Neural cell (in vitro differentiated cells): ENCODE measurements around the gene ZSCAN2. TPM values are rescaled to one million over a fixed set of nuclear protein-coding genes. Genes with fewer than 3 reads are reported as not detected.

Experiments
- H2AFZ ChIP-seq: fragments of 200-600, 300-800 bp; sonication (generic), shearing (Covaris generic); 2 replicates; pipeline ENCODE4 v1.6.0; 2014; ENCODE audit warnings: low read depth, mild to moderate bottlenecking, antibody characterized with exemption, low read length, moderate library complexity
- H3F3A ChIP-seq: fragments of 200-600 bp; shearing (Covaris generic); 2 replicates; pipeline ENCODE4 v1.6.1; 2016; ENCODE audit warnings: mild to moderate bottlenecking, moderate library complexity, mixed read lengths, antibody characterized with exemption, low read length; ENCODE audit not compliant: insufficient read depth, poor library complexity, severe bottlenecking
- H3K27ac ChIP-seq: fragments of 200-600, 300-800 bp; sonication (generic), shearing (Covaris generic); 2 replicates; pipeline ENCODE4 v1.5.1; 2014; ENCODE audit warnings: mild to moderate bottlenecking, low read length, moderate library complexity
- H3K27me3 ChIP-seq: fragments of 300-800, 200-600 bp; sonication (generic), shearing (Covaris generic); 2 replicates; pipeline ENCODE4 v1.6.0; 2014; ENCODE audit warnings: mild to moderate bottlenecking, low read depth, low read length, moderate library complexity; ENCODE audit not compliant: insufficient read depth
- H3K36me3 ChIP-seq: fragments of 300-800, 200-600 bp; sonication (generic), shearing (Covaris generic); 2 replicates; pipeline ENCODE4 v1.5.1; 2014; ENCODE audit warnings: mild to moderate bottlenecking, antibody characterized with exemption, low read length, moderate library complexity; ENCODE audit not compliant: insufficient read depth
- H3K4me2 ChIP-seq: fragments of 300-800, 200-600 bp; sonication (generic), shearing (Covaris generic); 2 replicates; pipeline ENCODE4 v1.6.0; 2014; ENCODE audit warnings: mild to moderate bottlenecking, low read length
- H3K4me3 ChIP-seq: fragments of 300-800, 200-600 bp; sonication (generic), shearing (Covaris generic); 2 replicates; pipeline ENCODE4 v1.5.1; 2014; ENCODE audit warnings: mild to moderate bottlenecking, low read length, moderate library complexity
- H3K79me2 ChIP-seq: fragments of 200-600 bp; shearing (Covaris generic); replicated peaks from 2 replicates; pipeline ENCODE4 v1.6.0; 2014; ENCODE audit warnings: mild to moderate bottlenecking, low read length, moderate library complexity; ENCODE audit not compliant: insufficient read depth
- H3K9ac ChIP-seq: fragments of 300-800, 200-600 bp; sonication (generic), shearing (Covaris generic); 2 replicates; pipeline ENCODE4 v1.6.1; 2016; ENCODE audit warnings: mild to moderate bottlenecking, low read length, mixed read lengths
- H3K9me2 ChIP-seq: fragments of 200-600 bp; shearing (Covaris generic); 2 replicates; pipeline ENCODE4 v1.6.1; 2016; ENCODE audit warnings: mild to moderate bottlenecking, low read length, mixed read lengths; ENCODE audit not compliant: insufficient read depth
- H3K9me3 ChIP-seq: fragments of 200-600, 300-800 bp; sonication (generic), shearing (Covaris generic); 2 replicates; pipeline ENCODE4 v1.6.1; 2016; ENCODE audit warnings: mild to moderate bottlenecking, mixed run types, low read length, moderate library complexity, mixed read lengths
- H4K20me1 ChIP-seq: fragments of 200-600 bp; shearing (Covaris generic); 2 replicates; pipeline ENCODE4 v1.6.1; 2016; ENCODE audit warnings: mild to moderate bottlenecking, mixed run types; ENCODE audit not compliant: insufficient read depth
- CTCF ChIP-seq: fragments of 450-650 bp; IDR thresholded peaks from 2 replicates; pipeline ENCODE4 v1.5.1; 2014; ENCODE audit warnings: antibody characterized with exemption, mild to moderate bottlenecking, moderate library complexity; ENCODE audit not compliant: poor library complexity, severe bottlenecking
- EP300 ChIP-seq: fragments of 450-650 bp; conservative IDR thresholded peaks from 2 replicates; pipeline ENCODE4 v1.6.1; 2014; ENCODE audit warnings: antibody characterized with exemption, mild to moderate bottlenecking, moderate library complexity; ENCODE audit not compliant: poor library complexity, severe bottlenecking
- EZH2 ChIP-seq: fragments of 200-600, 300-800 bp; shearing (Covaris generic), sonication (generic); IDR thresholded peaks from 2 replicates; pipeline ENCODE4 v1.6.1; 2014; ENCODE audit warnings: antibody characterized with exemption, low read length, borderline replicate concordance, mild to moderate bottlenecking; ENCODE audit not compliant: insufficient read depth, poor library complexity, severe bottlenecking
- MXI1 ChIP-seq: fragments of 450-650 bp; conservative IDR thresholded peaks from 2 replicates; pipeline ENCODE4 v1.6.1; 2014; ENCODE audit warnings: antibody characterized with exemption, mild to moderate bottlenecking; ENCODE audit not compliant: poor library complexity, severe bottlenecking
- POLR2AphosphoS5 ChIP-seq: IDR thresholded peaks from 2 replicates; pipeline ENCODE4 v1.6.1; 2012
- RAD21 ChIP-seq: fragments of 450-650 bp; conservative IDR thresholded peaks from 2 replicates; pipeline ENCODE4 v1.6.1; 2014; ENCODE audit warnings: antibody characterized with exemption, mild to moderate bottlenecking, moderate library complexity
- REST ChIP-seq: IDR thresholded peaks from 2 replicates; pipeline ENCODE4 v1.6.1; 2012; ENCODE audit warnings: borderline replicate concordance
- SMC3 ChIP-seq: fragments of 450-650 bp; conservative IDR thresholded peaks from 2 replicates; pipeline ENCODE4 v1.6.1; 2014; ENCODE audit warnings: antibody characterized with exemption, mild to moderate bottlenecking, moderate library complexity; ENCODE audit not compliant: poor library complexity
- TAF1 ChIP-seq: IDR thresholded peaks from 2 replicates; pipeline ENCODE4 v1.6.1; 2012; ENCODE audit warnings: low read depth
- polyA plus RNA-seq: library from polyadenylated mRNA; depleted of rRNA; stranded (reverse); fragments of >200 nt; gene quantifications from 2 replicates; pipeline ENCODE4 v1.2.3, GENCODE V29; 2014

The ZSCAN2 gene
- polyA plus RNA-seq, 1 donor from 2014 or later = 55.6 TPM

- H3K9me2 ChIP-seq = no peaks in the 10 kb centered on the region
- H3K79me2 ChIP-seq = peaks cover 12% of the 10 kb centered on the region
- no peak overlapping the region for H2AFZ ChIP-seq
- no peaks in the 10 kb centered on the region for H3K27me3 ChIP-seq
- no peak overlapping the region for H3K9ac ChIP-seq
- H3K9me3 ChIP-seq = no peaks in the 10 kb centered on the region
- H3F3A ChIP-seq = no peaks in the 10 kb centered on the region
- no peak overlapping the region for H3K4me2 ChIP-seq
- no peak overlapping the region for H3K27ac ChIP-seq
- H4K20me1 ChIP-seq = no peaks in the 10 kb centered on the region
- no peak for TF ChIP-seq SMC3
- no peak for TF ChIP-seq RAD21
- no peak for TF ChIP-seq POLR2AphosphoS5
- TF ChIP-seq CTCF = no peak
- TF ChIP-seq TAF1 = no peak
- TF ChIP-seq EP300 = no peak
- no peak for TF ChIP-seq EZH2
- no peak for TF ChIP-seq REST
- TF ChIP-seq MXI1 = no peak
- H3K36me3 ChIP-seq = no peaks in the 10 kb centered on the region
- no peak overlapping the region for H3K4me3 ChIP-seq
These were observed 3.5 kb upstream of the ZSCAN2 start for GRCh38 chr15:84597296-84597695.

GRCh38 chr15:84598250-84598649, 2.6 kb upstream of the ZSCAN2 start:
- Histone ChIP-seq H3K27ac (no peak overlapping the region), H3K4me3 (no peak overlapping the region), H2AFZ (no peak overlapping the region)

More at GRCh38 chr15:84598250-84598649, 2.6 kb upstream of the ZSCAN2 start:
- H3F3A ChIP-seq = no peaks in the 10 kb centered on the region
- H3K4me2 ChIP-seq = no peak overlapping the region
- H3K27me3 ChIP-seq = no peaks in the 10 kb centered on the region
- no peak overlapping the region for H3K9ac ChIP-seq
- TF ChIP-seq POLR2AphosphoS5 = no peak
- no peak for TF ChIP-seq MXI1
- TF ChIP-seq REST = no peak
- no peak for TF ChIP-seq CTCF
- TF ChIP-seq EP300 = no peak
- no peak for TF ChIP-seq RAD21
- TF ChIP-seq TAF1 = no peak
- no peak for TF ChIP-seq SMC3
- TF ChIP-seq EZH2 = no peak
- no peaks in the 10 kb centered on the region for H3K9me3 ChIP-seq
- H3K79me2 ChIP-seq = peaks cover 20% of the 10 kb centered on the region
- H4K20me1 ChIP-seq = no peaks in the 10 kb centered on the region
- no peaks in the 10 kb centered on the region for H3K9me2 ChIP-seq
- no peaks in the 10 kb centered on the region for H3K36me3 ChIP-seq
